Parathyroid adenoma (tissue), 2 donors: Measurements from ENCODE around the gene RERE.
A peak's percentile ranks its signal among the peaks of the same experiment; 100 is the strongest.

Experiments used
- H2AFZ ChIP-seq: fragments of 300-600 bp; sonication (generic); one replicate; pipeline ENCODE4 v1.7.0; 2017; ENCODE audit warnings: antibody characterized with exemption, mild to moderate bottlenecking
- H3K27ac ChIP-seq: fragments of 300-600 bp; sonication (generic); one replicate; pipeline ENCODE4 v1.7.0; 2017
- H3K27me3 ChIP-seq: fragments of 300-600 bp; sonication (generic); one replicate; pipeline ENCODE4 v1.7.0; 2017; ENCODE audit warnings: low read length; ENCODE audit not compliant: control insufficient read depth, insufficient read depth
- H3K36me3 ChIP-seq: fragments of 300-600 bp; sonication (generic); one replicate; pipeline ENCODE4 v1.7.0; 2017; ENCODE audit warnings: low read length; ENCODE audit not compliant: control insufficient read depth, insufficient read depth
- H3K4me1 ChIP-seq: fragments of 300-600 bp; sonication (generic); one replicate; pipeline ENCODE4 v1.7.0; 2017; ENCODE audit warnings: control low read depth
- H3K4me2 ChIP-seq: fragments of 300-600 bp; sonication (generic); one replicate; pipeline ENCODE4 v1.7.0; 2017; ENCODE audit warnings: low read length
- H3K4me3 ChIP-seq: fragments of 300-600 bp; sonication (generic); one replicate; pipeline ENCODE4 v1.7.0; 2017; ENCODE audit warnings: low read depth, low read length
- H3K79me2 ChIP-seq: fragments of 300-600 bp; sonication (generic); one replicate; pipeline ENCODE4 v1.7.0; 2017; ENCODE audit warnings: control low read depth
- H3K9ac ChIP-seq: fragments of 300-600 bp; sonication (generic); one replicate; pipeline ENCODE4 v1.7.0; 2017; ENCODE audit warnings: mild to moderate bottlenecking
- H3K9me3 ChIP-seq: fragments of 300-600 bp; sonication (generic); one replicate; pipeline ENCODE4 v1.7.0; 2017; ENCODE audit warnings: low read length; ENCODE audit not compliant: control insufficient read depth
- CTCF ChIP-seq: fragments of 300-600 bp; sonication (generic); IDR thresholded peaks from one replicate; pipeline ENCODE4 v1.7.0; 2017; ENCODE audit warnings: antibody characterized with exemption, mild to moderate bottlenecking
- donor health status: primary hyperparathyroidism.

The RERE gene

GRCh38 chr1:8323706-8324105 lies 493.7 kb downstream of the RERE start:
- Histone ChIP-seq H3K4me1 (no peaks in the 10 kb centered on the region), H3K79me2 (no peaks in the 10 kb centered on the region), H3K4me3 (no peak overlapping the region), H3K36me3 (no peaks in the 10 kb centered on the region), H3K9ac (no peak overlapping the region), H3K4me2 (no peak overlapping the region), H3K27me3 (no peaks in the 10 kb centered on the region), H3K9me3 (no peaks in the 10 kb centered on the region), H3K27ac (no peak overlapping the region), H2AFZ (no peak overlapping the region)
- no peak for TF ChIP-seq CTCF

GRCh38 chr1:8321612-8322011 lies 495.8 kb downstream of the RERE start:
- Histone ChIP-seq H3K4me3 (no peak overlapping the region), H2AFZ (no peak overlapping the region), H3K4me2 (no peak overlapping the region), H3K79me2 (no peaks in the 10 kb centered on the region), H3K27ac (no peak overlapping the region), H3K4me1 (no peaks in the 10 kb centered on the region), H3K36me3 (no peaks in the 10 kb centered on the region), H3K9me3 (no peaks in the 10 kb centered on the region), H3K27me3 (no peaks in the 10 kb centered on the region), H3K9ac (no peak overlapping the region)
- no peak for TF ChIP-seq CTCF

- Histone ChIP-seq H3K36me3 (no peaks in the 10 kb centered on the region), H3K9ac (no peak overlapping the region), H3K4me3 (peak overlapping the region; percentile 43), H3K27me3 (no peaks in the 10 kb centered on the region), H3K79me2 (no peaks in the 10 kb centered on the region), H3K4me2 (peak overlapping the region; percentile 67), H3K27ac (no peak overlapping the region), H3K9me3 (no peaks in the 10 kb centered on the region), H2AFZ (peak overlapping the region; percentile 65), H3K4me1 (peaks cover 2% of the 10 kb centered on the region)
- TF ChIP-seq CTCF, result no peak
Measured at GRCh38 chr1:8318436-8318835, 499.0 kb downstream of the RERE start.

GRCh38 chr1:8317647-8318381 lies 499.6 kb downstream of the RERE start, which contains the start of gene SLC45A1:
Gene SLC45A1 (plus strand): TSS chr1:8318114. CDS start chr1:8324330, 6,216 bp downstream.
- Histone ChIP-seq H3K27ac (no peak within 1 kb of the TSS), H3K4me3 (peak within 1 kb of the TSS; percentile 43), H3K36me3 (no peaks in the 10 kb centered on the region), H3K79me2 (no peaks in the 10 kb centered on the region), H3K9ac (no peak within 1 kb of the TSS), H2AFZ (peak within 1 kb of the TSS; percentile 65), H3K27me3 (no peaks in the 10 kb centered on the region), H3K9me3 (no peaks in the 10 kb centered on the region), H3K4me2 (peak within 1 kb of the TSS; percentile 67), H3K4me1 (peaks cover 2% of the 10 kb centered on the region)
- no peak for TF ChIP-seq CTCF
